Fibroblast of upper back skin (primary cell): Measurements from ENCODE around the gene CFAP77.

Source experiments
- DNase-seq: peaks from one replicate; pipeline ENCODE4 v3.0.0-alpha.2; 2013

Gene CFAP77

DNA sequence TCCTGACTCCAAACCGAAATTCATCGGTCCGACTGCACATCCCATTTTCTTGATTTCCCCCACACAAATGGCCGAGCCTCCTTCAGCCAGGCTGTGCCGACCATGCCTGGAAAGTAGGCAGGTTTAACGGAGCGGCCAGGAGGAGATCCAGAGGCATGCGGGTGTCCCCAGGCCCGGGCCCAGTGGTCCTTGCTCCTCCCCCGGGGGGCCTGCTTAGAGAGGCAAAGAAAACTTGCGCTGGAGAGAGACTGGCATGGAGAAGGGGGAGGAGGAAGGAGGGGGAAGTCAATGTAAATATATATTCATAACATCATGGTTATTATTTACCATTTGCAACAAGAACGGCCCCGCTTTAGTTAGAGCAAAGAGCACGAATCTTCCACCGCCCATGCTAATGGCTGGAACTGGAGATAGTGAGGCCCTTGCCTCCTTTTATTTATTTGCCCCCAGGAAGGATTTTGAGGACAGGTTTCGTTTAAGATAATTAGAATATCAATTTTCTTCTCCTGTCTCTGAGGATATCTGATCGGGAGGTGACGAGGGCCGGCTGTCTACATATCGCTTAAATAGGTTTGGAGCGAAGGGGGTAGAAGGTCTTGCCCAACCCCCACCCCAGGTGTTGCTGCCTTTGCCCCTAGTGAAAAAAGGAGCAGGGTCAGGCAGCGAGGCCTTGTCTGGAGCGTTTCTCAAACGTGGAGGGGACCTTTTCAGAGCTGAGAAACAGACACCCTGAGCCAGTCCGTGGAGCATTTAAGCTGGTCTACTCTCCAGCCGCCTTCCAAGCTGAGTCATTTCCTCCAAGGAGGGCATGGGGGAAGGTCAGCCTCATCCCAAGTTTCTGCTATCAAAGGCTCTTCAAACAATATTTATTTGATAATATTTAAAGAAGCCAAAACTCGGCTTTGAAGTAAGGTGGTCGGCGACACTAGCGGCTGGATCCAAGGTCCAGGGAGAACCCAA is 174.9 kb downstream of the CFAP77 start:
- DNase-seq = peak; percentile 39

DNA sequence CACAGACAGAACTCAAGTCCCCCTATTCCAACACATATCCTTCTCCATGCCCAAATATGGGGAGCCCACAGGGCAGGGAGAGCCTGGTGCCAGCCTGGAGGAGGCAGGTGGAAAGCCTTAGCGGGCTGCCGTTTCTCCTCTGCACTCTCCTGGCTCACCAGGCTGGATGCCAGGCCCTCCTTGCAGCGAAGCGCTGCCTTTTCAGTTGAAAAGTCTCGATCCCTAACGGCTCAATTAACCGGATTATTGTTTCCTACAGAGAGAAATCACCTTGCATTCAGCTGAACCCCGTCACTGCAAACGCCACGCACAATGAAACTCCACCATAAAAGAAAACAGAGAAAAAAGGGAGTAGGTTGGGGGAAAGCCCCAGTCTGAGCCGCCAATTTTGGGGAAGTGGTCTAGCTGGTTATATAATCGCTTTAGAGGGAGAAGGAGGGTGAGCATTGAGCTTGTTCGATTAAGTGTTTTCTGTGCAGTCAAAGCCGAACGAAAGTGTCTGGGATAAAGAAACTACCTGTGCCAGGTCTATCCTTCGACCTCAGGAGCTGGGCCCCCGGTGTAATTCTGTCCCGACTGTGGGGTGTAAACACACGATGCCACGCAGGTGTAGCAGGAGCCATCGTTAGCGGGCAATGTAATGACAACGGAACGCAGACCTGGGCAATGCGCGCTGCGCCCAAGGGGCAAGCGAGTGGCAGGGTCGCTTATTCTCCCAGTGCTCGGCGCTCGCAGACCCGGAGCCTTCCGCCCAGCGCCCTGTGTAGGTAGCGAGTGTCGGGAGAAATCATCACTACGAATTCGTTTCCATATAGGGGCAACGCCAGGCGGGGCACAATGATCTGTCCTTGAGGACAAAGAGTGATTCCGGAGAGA is 176.2 kb downstream of the CFAP77 start:
- no peak for DNase-seq

DNA sequence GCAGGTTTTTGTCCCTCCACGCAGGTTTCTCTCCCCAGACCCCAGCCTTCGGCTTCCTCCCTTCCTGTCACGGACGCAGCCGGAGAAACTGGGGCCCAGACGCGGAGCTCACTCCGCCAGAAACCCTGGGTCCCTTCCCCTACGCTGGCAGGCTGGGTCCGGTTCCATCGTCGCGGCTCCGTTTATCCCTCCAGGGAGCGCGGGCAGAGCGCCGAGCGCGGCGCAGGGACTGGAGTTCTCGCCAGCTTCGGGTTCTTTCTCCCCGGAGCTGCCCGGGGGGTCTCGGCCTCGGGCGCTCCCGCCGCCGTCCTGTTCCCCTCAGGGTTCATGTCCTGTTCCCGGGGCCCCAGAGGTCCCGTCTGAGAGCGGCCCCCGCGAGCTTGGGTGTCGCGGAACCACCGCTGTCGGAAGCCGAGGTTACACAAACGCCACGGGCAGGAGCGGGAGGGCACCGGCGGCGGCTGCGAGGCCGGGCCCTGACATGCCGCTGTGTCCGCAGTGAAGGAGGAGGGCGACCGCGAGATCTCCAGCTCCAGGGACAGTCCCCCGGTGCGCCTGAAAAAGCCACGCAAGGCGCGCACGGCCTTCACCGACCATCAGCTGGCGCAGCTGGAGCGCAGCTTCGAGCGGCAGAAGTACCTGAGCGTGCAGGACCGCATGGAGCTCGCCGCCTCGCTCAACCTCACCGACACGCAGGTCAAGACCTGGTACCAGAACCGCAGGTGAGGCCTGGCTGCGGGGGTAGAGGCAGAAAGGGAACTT is 177.0 kb downstream of the CFAP77 start:
- no peak for DNase-seq

DNA sequence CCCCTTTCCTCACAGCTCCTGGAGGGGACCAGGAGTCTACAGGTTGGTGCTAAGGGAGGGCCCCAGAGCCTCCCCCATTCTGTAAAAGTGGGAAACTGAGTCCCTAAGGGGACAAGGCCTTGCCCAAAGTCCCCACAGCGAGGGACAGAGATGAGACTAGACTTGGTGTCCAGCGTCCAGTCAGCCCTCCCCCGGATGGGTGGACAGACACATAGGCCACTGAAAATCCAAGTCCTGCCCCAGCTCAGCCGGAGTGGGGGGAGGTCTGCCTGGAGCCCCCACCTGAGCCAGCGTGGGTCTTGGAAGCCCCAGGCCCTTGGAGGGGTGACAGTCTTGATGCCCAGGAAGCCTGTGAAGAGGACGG is 177.6 kb downstream of the CFAP77 start:
- no peak for DNase-seq

DNA sequence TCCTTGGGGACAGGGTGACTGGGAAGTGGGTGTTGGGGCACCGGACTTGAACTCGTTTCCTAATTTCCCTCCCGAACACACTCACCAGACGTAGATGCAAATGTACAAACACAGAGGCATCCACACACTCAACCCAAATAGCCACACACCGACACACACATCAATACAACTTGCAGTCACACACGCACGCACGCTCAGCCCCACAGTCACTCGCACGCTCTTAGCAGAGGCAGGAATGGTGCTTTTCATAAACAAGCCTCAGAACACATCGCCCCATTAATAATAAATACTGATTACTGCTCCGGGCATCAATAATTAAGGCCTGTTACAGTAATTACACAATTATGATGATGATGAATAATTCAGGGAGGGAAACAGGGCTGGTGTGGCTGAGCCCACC is 178.1 kb downstream of the CFAP77 start:
- no peak for DNase-seq

DNA sequence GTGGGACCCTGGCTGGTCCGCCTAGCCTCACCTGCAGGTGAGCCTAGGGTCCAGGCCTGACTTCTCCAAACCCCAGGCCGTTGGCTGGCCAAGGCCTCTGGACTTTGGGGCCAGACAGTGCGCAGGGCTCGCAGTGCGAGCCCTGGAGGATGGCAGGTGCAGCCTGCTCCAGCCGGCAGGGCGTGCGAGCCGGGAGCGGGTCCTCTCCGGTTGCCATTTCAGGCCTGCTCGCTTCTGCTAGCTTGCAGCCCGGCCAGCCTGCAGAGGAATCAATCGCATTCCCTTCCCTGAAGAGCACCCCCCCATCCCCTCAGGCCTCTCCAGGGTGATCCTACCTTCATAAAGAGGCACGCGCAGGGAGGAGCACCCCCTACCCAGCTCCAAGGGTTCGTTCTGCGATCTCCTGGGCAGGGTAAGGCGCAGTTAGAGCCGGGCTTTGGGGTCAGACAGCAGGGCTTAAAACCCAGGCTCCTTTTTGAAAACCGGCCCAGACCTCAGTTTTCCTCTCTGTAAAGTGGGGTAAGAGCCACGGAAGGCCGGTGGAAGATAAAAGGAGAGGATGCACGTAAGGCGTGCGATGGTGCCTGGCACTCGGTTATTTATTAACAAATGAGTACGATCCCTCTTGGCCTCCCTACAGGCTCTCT is 178.6 kb downstream of the CFAP77 start:
- no peak for DNase-seq

DNA sequence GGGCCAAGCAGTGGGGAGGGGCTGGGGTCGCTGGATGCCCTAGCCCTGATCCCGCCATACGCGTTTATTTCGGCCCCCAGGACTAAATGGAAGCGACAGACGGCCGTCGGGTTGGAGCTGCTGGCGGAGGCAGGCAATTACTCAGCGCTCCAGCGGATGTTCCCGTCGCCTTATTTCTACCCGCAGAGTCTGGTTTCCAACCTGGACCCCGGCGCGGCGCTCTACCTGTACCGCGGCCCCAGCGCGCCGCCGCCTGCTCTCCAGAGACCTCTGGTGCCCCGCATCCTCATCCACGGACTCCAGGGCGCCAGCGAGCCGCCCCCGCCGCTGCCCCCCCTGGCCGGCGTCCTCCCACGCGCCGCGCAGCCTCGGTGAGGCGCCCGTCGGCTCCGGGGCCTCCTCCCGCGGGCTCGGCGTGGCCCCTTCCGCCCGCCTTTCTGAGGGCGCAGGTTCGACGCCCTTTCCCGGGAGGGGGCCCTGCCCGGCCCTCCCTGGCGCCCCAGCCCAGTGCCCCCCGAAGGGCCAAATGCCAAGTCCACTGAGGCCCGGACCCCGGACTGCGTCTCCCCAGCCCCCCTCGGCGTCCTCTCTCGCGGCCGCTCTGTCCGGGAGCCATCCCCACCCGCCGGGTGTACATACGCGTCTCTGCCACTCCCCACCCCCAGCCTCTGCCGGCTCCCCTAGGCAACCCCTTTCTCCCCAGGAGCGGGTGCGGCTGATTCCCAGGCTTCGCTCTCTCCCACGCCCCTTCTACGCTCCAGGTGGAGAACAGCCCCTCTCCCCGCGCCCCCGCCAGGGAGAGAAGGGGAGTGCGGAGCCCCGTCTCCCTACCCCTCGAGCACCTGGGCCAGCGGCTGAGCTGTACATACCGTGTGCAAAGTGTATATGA is 179.4 kb downstream of the CFAP77 start:
- no peak for DNase-seq

DNA sequence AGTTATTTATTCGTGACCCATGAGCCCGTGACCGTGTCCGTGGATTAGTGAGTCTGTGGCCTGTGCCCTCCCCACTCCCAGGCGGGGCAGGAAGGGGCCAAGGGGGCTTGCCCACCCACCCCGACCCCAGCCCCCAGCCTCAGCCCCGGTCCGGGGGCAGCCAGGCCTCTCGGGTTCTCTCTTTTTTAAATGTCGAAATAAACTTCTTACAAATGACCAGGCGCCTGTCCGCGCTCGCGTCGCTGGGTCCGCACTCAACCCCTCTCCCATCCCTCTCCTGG is 180.0 kb downstream of the CFAP77 start:
- no peak for DNase-seq

DNA sequence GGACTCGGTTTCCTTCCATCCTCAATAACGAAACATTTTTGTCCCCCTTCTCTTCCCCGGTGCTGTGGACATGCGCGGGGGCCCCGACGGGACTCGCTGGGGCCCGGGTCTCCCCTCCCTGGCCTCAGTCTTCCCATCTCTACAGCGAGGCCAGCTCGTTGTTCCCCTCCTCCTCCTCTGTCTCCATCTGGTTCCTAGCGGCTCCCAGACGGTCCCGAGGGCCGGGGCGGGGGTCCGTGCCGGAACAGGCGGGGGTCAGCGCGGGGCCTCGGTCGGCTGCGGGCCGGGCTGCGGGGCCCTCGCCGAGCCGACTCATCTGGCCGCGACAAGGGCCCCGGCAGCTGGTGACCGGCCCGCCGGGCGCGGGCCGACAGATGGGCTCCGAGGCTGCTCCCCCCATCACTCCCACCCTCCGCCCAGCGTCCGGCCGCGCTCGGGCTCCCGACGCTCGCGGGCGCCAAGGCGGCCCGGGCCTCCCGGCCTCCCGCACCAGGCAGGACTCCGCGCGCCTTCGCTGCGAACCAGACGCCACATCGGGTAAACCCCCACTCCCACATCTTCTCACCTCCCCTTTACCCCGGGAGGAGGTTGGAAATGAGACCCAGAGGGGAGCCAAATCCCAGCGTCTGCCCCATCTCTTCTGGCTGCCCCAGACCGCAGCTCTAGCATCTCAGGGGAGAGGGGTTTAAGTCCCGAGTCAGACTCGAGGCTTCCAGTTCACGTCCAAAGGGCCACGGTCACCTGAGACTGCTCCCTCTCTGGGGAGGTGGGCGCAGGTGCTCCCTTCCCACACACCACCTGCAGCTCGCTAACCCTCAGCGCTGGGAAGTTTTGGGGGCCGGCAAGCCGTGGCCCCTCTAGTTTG is 180.5 kb downstream of the CFAP77 start:
- no peak for DNase-seq

DNA sequence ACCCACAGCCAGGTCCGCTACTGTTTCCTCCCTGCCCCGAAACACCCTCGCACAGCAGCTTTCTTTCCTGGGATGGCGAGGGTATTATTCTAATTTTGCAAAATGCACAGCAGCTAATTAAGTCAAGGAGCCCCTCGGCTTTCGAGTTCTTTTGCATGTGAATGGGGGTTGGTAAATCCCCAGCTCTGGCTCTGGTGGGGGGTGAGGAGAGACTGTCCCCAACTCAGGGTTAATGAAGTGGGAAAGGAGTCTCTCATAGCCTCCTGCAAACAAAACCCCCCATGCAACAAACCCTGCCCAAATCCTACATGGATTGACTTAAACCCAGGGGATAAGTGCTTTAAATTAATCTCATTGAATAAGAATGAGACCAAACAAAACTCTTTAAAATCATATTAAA is 181.2 kb downstream of the CFAP77 start:
- no peak for DNase-seq

DNA sequence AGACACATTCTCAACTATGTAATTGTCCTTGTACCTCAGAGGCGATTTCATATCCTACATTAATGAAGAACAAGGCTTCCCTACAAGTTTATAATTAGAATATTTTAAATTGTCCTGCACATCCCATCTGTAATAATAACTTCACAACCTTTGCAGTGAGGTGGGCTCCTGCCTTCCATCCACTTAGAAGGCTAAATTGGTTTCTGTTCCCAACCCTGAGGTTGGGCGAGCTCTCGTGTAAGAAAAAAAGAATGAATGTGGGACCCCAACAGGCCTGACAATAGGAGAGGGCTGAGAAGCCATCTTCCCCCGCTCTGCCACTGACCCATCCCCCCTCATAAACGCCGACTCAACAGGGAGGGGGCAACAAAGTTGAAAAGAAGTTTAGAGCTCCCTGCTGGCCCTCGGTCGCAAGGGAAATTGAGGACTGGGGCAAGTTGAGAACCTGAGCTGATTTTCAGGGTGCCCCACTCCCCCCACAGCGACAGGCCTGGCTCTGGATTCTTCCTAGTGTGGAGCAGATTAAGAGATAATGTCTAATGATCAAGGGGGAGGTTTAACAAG is 181.8 kb downstream of the CFAP77 start:
- DNase-seq = no peak

DNA sequence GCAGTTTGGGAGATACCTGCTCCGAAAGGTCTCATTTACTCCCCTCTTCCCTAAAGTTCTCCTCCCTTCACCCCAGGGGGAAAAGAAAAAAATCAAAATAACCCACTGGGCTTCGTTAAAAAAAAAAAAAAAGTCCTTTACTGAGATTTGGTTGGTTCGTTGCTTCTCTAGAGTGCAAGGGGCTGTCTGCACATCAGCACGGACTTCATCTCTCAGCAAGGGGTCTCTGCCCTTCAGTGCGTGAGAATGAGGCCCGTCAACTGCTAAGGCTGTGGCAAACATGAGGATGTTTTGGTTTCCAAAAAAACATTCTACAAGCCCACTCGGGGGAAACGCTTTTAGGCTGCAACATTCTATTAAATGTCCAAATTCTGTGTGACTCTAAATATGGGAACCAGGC is 182.4 kb downstream of the CFAP77 start:
- DNase-seq = no peak

DNA sequence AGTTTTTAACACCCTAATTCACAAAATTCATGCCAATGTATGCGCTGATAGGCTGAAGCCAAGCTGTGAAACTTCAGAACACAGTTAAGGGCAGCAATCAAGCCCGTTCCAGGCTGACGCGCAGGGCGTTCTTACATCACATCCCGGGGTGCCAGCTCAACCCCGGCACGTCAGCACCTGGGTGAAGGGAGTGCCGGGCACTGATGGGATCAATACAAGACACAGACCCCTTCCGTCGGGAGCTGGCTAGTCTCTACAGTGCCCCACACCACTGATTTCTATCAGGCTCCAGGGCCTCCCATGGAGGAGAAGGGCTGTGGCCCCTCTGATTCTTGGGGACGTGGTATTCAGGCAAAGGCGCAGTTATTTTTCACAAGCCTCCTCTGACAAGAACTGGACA is 184.4 kb downstream of the CFAP77 start:
- no peak for DNase-seq

DNA sequence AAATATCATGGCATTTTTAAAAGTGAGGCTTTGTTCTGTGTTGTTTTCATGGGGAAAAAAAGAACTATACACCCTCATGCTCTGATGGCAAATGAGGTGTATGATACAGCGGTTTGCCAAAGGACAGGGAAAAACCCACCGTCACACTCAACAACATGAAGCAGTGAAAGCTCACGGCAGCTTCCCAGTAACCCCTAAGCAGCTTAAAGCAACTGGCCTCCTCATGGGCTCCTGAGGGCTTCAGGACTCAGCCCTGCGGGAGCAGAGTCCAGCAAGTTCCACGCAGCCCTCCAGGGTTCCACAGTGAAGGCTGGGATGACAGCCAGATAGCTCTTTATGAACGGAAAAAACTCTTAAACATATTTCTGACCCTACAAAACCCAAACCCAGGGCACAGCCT is 185.3 kb downstream of the CFAP77 start:
- no peak for DNase-seq

DNA sequence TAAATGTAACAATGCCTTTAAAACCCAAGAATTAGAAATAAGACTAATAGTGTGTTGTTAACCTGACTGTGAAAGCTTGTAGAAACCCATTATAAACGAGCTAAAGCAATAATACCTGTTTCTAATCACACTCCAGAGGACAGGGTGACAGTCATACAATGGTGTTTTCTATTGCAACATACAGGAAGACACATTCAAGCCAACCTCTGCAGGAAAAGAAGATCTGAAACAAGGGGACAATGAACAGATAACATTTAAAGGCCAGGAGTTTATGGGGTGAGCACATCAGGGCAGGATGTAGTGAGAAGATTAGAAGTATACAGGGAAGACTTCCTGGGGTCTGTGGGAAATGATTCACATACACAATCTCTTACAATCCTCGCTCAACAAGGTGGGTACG is 186.2 kb downstream of the CFAP77 start:
- no peak for DNase-seq

DNA sequence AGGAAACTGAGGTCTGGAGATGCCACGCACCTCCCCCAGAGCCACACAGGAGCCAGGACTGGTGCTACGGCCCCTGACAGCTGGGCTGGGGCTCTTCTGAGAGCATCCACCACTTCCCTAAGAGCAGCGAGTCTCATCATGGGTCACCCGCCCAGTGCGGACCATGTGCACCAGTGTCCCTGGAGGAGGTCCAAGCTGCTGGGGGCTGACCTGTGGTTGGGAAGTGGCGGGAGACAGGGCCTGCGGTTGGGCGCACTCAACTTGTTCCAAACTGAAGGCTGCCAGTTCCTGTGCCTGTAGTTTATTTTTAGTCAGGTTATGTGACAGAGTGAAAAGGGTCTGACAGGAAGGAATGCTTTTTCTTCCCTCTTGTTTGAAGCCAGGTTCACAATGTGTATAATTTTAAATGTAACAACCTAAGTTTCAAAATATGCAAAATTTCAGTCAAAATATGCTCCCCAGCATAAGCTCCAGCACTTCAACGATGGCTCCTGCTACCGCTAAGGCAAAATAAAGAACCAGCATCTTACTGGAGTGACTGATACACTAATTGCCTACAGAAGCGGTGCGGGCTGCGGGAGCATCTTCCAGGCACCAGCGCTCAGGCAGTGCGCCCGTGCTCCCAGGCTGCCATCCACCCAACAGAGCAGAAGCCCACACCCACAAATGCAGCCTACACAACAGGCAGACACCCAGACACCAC is 187.2 kb downstream of the CFAP77 start:
- no peak for DNase-seq

DNA sequence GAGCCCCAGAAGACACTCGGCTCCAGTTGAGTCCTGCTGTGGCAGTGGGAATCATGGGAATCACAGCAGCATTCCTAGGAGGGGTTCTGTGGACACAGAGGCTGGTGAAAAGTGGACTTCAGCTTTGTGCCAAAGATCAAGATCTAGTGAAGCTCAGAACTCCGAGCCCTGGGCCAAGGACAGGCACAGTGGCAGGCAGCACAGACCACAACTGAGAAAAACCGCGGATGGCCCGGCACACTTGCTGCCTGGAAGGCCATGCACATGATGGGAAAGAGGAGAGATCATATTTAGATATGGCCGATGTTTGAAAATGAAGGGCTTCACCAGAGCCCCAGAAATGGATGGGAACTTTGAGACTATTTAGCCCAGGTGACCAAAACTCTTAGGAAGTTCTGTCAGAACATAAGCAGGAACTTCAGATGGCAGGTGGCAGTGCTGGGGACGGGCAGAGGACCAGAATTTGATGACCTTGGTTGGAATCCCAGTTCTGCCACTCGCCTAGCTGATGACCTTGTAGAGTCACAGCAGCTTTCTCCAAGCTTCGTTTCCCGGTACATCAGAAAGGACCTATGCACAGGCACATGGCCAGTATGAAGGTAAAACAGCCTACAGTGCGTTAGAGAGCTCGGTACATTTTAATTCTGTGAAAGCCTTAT is 190.4 kb downstream of the CFAP77 start:
- no peak for DNase-seq

DNA sequence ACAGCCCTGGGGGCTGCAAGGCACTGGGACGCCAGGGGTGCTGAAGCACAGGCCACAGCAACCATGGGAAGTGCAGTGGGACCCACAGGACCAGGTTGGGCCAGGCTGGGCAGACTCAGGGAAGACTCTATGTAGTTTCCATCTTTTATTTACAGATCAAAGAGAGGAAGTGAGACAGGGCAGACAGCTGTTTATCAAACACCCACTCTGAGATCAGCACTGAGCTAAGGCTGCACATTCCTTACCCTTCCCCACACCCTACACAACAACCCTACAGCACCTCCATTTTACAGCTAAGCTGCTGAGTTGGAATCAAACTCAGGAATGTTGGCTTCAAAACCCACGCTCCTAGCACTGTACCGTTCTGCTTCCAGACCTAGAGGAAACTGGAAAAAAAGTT is 192.2 kb downstream of the CFAP77 start:
- DNase-seq = no peak

DNA sequence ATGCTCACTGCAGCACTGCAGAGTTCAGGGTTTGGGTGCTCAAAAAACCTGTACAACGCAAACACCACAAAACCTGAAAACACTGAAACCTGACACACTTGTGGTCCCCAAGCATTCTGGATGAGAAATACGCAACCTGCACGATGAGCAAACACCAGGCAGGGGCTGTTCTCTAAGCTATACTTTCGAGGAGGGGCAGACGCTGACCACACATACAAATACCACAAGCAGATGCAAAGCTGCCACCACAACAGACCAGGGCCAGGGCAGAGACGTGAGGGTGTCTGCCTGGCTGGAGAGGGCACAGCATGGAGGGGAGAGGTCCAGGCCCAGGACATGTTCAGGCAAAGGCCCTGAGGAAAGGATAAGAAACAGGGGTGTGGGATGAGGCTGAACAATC is 195.4 kb downstream of the CFAP77 start:
- DNase-seq = no peak
